Amygdala (tissue), 56 donors: ENCODE measurements around the gene GRIK3.
A peak's percentile ranks its signal among the peaks of the same experiment; 100 is the strongest.

Source experiments
- DNase-seq, 56 donors: peaks; one replicate each; lab custom pipeline; 2025; lab: John Stamatoyannopoulos, UW

The GRIK3 gene

GRCh38 chr1:37020653-37021277 is 13.6 kb downstream of the GRIK3 start:
- peak in 4 of 56 donors; percentile 8 to 29 (median 19) for DNase-seq

GRCh38 chr1:37018510-37018909 is 15.8 kb downstream of the GRIK3 start:
- DNase-seq = no peak

GRCh38 chr1:37017720-37018119 is 16.6 kb downstream of the GRIK3 start:
- DNase-seq = no peak

GRCh38 chr1:37016121-37016520 is 18.2 kb downstream of the GRIK3 start:
- DNase-seq = no peak

GRCh38 chr1:37015713-37016112 is 18.6 kb downstream of the GRIK3 start:
- no peak for DNase-seq

GRCh38 chr1:37012226-37012625 is 22.1 kb downstream of the GRIK3 start:
- no peak for DNase-seq

- DNase-seq = no peak
Measured at GRCh38 chr1:37010011-37010410, 24.3 kb downstream of the GRIK3 start.

- no peak for DNase-seq
Measured at GRCh38 chr1:37009521-37009920, 24.8 kb downstream of the GRIK3 start.

- no peak for DNase-seq
Measured at GRCh38 chr1:37006132-37006868, 28.0 kb downstream of the GRIK3 start.

GRCh38 chr1:37002898-37003297 is 31.4 kb downstream of the GRIK3 start:
- DNase-seq = no peak

- no peak for DNase-seq
Measured at GRCh38 chr1:37001703-37002102, 32.6 kb downstream of the GRIK3 start.

GRCh38 chr1:36996106-36996505 is 38.2 kb downstream of the GRIK3 start:
- DNase-seq = no peak

GRCh38 chr1:36994868-36995267 is 39.4 kb downstream of the GRIK3 start:
- DNase-seq = no peak

- DNase-seq = no peak
Measured at GRCh38 chr1:36994294-36994693, 40.0 kb downstream of the GRIK3 start.

GRCh38 chr1:36992139-36992943 is 42.0 kb downstream of the GRIK3 start:
- no peak for DNase-seq

- DNase-seq = no peak
Measured at GRCh38 chr1:36991551-36991950, 42.8 kb downstream of the GRIK3 start.

GRCh38 chr1:36990928-36991327 is 43.4 kb downstream of the GRIK3 start:
- DNase-seq = no peak

- DNase-seq = peak in 28 of 56 donors; percentile 2 to 65 (median 34)
Measured at GRCh38 chr1:36989241-36989640, 45.1 kb downstream of the GRIK3 start.

- peak in 26 of 56 donors; percentile 16 to 65 (median 40) for DNase-seq
Measured at GRCh38 chr1:36988741-36989193, 45.5 kb downstream of the GRIK3 start.

GRCh38 chr1:36988321-36988720 is 46.0 kb downstream of the GRIK3 start:
- DNase-seq = peak in 38 of 56 donors; percentile 7 to 67 (median 36)

- DNase-seq = no peak
Measured at GRCh38 chr1:36987276-36987675, 47.0 kb downstream of the GRIK3 start.
